Ascending aorta (tissue), 2 donors: ENCODE data around the gene SCEL. TPM values are rescaled to one million over a fixed set of nuclear protein-coding genes. Genes with fewer than 3 reads are reported as not detected.

ENCODE experiments used
- DNase-seq, 2 donors: peaks; one replicate each; pipeline ENCODE4 v3.0.0-alpha.2; 2019; ENCODE audit warnings: low spot score in 2 of 2
- H3K27ac ChIP-seq, 2 donors: fragments of 200-600 bp; sonication (generic); one replicate each; pipeline ENCODE4 v1.5.1; 2016 to 2017; ENCODE audit warnings: mild to moderate bottlenecking in 1 of 2
- H3K27me3 ChIP-seq: fragments of 200-600 bp; sonication (generic); one replicate; pipeline ENCODE4 v1.5.1; 2017
- H3K36me3 ChIP-seq, 2 donors: fragments of 200-600 bp; sonication (generic); one replicate each; pipeline ENCODE4 v1.5.1; 2016
- H3K4me1 ChIP-seq, 2 donors: fragments of 200-600 bp; sonication (generic); one replicate each; pipeline ENCODE4 v1.5.1; 2016 to 2017; ENCODE audit warnings: mild to moderate bottlenecking in 1 of 2
- H3K4me3 ChIP-seq, 2 donors: fragments of 200-600 bp; sonication (generic); one replicate each; pipeline ENCODE4 v1.5.1; 2016 to 2017; ENCODE audit warnings: mild to moderate bottlenecking in 1 of 2
- H3K9me3 ChIP-seq, 2 donors: fragments of 200-600 bp; sonication (generic); one replicate each; pipeline ENCODE4 v1.5.1; 2016
- CTCF ChIP-seq, 3 experiments: fragments of 200-600 bp in 2 of 3; fragments of 450-650 bp in 1 of 3; sonication (generic) in 2 of 3; IDR thresholded peaks; one replicate each; pipeline ENCODE4 v1.5.1; 2016 to 2019; ENCODE audit warnings: antibody characterized with exemption in 3 of 3, mild to moderate bottlenecking in 1 of 3, moderate library complexity in 1 of 3
- intact Hi-C: fragments of 100-400 bp; cut with DNase I; formaldehyde crosslinking; loops from one replicate; pipeline ENCODE4 v1.15.1; 2023
- total RNA-seq: library from RNA; depleted of rRNA; stranded (reverse); fragments of >200 nt; gene quantifications from one replicate; pipeline ENCODE4 v1.1.0, GENCODE V29; 2016

Gene SCEL
- total RNA-seq, 1 donor from 2014 or later = not detected

GRCh38 chr13:77580748-77581147, 45.2 kb downstream of the SCEL start:
- no peak for DNase-seq
- H3K4me1 ChIP-seq = no peaks in the 10 kb centered on the region
- H3K27ac ChIP-seq = no peak overlapping the region
- no peak for TF ChIP-seq CTCF (IDR thresholded peaks at IDR 0.05)
- no peaks in the 10 kb centered on the region for H3K36me3 ChIP-seq
- H3K9me3 ChIP-seq = no peaks in the 10 kb centered on the region
- H3K27me3 ChIP-seq = no peaks in the 10 kb centered on the region
- intact Hi-C loops = no loop called here
- H3K4me3 ChIP-seq = no peak overlapping the region

GRCh38 chr13:77583581-77583980, 48.1 kb downstream of the SCEL start:
- Histone ChIP-seq H3K9me3 (no peaks in the 10 kb centered on the region), H3K4me1 (no peaks in the 10 kb centered on the region), H3K27me3 (no peaks in the 10 kb centered on the region), H3K4me3 (no peak overlapping the region), H3K36me3 (no peaks in the 10 kb centered on the region), H3K27ac (no peak overlapping the region)
- no peak for TF ChIP-seq CTCF (IDR thresholded peaks at IDR 0.05)
- intact Hi-C loops = no loop called here
- DNase-seq = no peak

GRCh38 chr13:77584106-77584505, 48.6 kb downstream of the SCEL start:
- no peaks in the 10 kb centered on the region for H3K4me1 ChIP-seq
- no peaks in the 10 kb centered on the region for H3K36me3 ChIP-seq
- no peak overlapping the region for H3K27ac ChIP-seq
- DNase-seq = no peak
- no peak overlapping the region for H3K4me3 ChIP-seq
- intact Hi-C loops = no loop called here
- no peak for TF ChIP-seq CTCF (IDR thresholded peaks at IDR 0.05)
- H3K9me3 ChIP-seq = no peaks in the 10 kb centered on the region
- H3K27me3 ChIP-seq = no peaks in the 10 kb centered on the region

GRCh38 chr13:77595166-77595810, 59.8 kb downstream of the SCEL start:
- DNase-seq = no peak
- intact Hi-C loops = loop anchor here (10.0 kb wide), 1 partner anchor 160 kb away; no protein-coding TSS in a partner anchor
- no peak for TF ChIP-seq CTCF (IDR thresholded peaks at IDR 0.05)
- no peaks in the 10 kb centered on the region for H3K36me3 ChIP-seq
- no peak overlapping the region for H3K4me3 ChIP-seq
- H3K4me1 ChIP-seq = no peaks in the 10 kb centered on the region
- no peaks in the 10 kb centered on the region for H3K9me3 ChIP-seq
- no peaks in the 10 kb centered on the region for H3K27me3 ChIP-seq
- H3K27ac ChIP-seq = no peak overlapping the region

- no peak overlapping the region for H3K4me3 ChIP-seq
- no peaks in the 10 kb centered on the region for H3K27me3 ChIP-seq
- no peaks in the 10 kb centered on the region for H3K9me3 ChIP-seq
- no peaks in the 10 kb centered on the region for H3K36me3 ChIP-seq
- intact Hi-C loops = loop anchor here (10.0 kb wide), 1 partner anchor 158 kb away; no protein-coding TSS in a partner anchor
- H3K27ac ChIP-seq = no peak overlapping the region
- no peak for DNase-seq
- H3K4me1 ChIP-seq = no peaks in the 10 kb centered on the region
- TF ChIP-seq CTCF (IDR thresholded peaks at IDR 0.05) = no peak
Measured at GRCh38 chr13:77596777-77597176, 61.3 kb downstream of the SCEL start.
